Activated naive CD4-positive, alpha-beta T cell treated with Interleukin-2 at 50 U/mL for 16 hours (primary cell): ENCODE measurements around the gene ZDHHC12.

Source experiments
- DNase-seq: peaks from one replicate; pipeline ENCODE4 v3.0.0-alpha.2; 2020

Gene ZDHHC12

DNA sequence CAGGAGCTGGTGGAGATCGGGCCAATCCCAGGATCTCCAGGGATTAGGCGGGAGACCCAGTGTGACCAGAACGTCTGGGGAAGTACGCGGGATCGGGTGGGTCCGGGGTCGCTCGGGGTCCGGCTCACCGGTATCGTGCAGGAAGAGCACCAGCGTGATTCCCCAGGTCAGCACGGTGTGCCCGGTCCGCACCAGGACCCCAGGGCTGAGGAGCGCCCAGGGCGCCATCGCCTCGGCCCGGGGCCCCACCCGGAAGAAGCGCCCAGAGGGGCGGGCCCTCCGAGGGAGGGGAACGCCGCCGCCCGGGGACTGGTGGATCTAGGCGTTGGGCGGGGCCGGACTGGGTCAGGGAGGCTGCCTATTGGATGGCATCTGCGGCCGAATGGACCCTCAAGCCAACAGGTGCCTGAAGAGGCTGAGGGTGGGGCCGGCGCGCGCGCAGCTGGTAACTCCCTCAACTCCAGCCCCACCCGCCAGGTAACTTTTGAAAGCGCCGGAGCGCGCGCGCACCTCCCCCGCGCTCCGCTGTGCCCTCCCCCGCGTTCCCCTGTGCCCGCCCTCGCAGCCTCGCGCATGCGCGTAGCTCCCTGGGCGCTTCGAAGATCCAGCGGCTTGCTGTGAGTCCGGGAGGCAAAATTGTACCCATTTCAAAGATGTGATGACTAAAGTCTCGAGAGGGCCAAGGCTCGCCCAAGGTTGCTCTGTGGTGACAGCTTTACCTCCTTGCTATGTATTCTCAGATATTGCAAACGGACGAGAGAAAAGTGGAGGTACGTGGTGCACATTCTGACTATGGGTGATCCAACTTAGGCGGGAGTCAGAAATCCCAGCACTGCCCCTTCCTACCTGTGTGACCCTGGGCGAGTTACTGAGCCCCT is at the start of gene ZDHHC12:
Gene ZDHHC12, minus strand, starts transcription at position 262 of the 878 bp plus-strand sequence. Its CDS starts 34 bp downstream, at position 228.
- DNase-seq, result peak; percentile 99

GRCh38 chr9:128773049-128773448 is 49.1 kb upstream of the ZDHHC12 start:
- DNase-seq, result no peak

DNA sequence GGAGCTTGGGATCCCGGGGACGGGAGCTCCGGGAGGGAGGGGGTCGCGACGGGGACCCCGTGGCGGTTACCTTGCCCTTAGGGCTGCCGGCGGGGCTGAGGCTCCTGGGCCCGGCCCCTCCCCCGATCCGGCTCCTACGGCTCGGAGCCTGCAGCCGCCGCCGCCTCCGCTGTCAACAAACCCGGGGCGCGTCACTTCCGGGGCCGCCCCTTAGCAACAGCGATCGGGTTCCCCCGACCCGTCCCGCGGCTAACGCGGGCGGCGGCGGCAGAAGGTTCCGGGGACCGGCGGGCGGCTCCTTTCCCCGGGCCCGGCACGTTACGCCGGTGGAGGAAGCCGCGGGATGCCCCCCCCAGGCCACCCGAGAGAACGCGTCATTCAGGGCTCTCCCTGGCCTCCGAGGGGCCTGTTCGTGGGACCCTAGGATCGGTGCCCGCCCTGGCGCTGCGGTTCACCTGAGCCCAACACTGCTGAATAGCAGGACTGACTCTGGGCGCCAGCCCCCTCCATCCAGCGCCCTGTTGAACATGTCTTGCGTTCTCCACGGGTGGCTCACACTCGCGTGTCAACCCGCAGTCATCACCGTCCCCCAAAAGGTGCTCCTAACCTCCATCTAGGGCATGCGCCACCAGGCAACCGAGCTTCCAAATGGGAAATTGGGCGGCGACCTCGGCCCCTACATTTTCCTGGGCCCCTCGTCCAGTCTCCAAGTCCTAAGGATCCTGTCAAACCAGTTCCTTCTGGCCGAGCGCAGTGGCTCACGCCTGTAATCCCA is 48.0 kb upstream of the ZDHHC12 start, which contains the start of gene ZER1:
Gene ZER1, minus strand, starts transcription at position 183 of the 775 bp plus-strand sequence. CDS start 16,362 bp downstream, outside the sequence.
- peak; percentile 94 for DNase-seq

- DNase-seq, result peak; percentile 5
Measured at GRCh38 chr9:128771094-128771721, 47.3 kb upstream of the ZDHHC12 start.

DNA sequence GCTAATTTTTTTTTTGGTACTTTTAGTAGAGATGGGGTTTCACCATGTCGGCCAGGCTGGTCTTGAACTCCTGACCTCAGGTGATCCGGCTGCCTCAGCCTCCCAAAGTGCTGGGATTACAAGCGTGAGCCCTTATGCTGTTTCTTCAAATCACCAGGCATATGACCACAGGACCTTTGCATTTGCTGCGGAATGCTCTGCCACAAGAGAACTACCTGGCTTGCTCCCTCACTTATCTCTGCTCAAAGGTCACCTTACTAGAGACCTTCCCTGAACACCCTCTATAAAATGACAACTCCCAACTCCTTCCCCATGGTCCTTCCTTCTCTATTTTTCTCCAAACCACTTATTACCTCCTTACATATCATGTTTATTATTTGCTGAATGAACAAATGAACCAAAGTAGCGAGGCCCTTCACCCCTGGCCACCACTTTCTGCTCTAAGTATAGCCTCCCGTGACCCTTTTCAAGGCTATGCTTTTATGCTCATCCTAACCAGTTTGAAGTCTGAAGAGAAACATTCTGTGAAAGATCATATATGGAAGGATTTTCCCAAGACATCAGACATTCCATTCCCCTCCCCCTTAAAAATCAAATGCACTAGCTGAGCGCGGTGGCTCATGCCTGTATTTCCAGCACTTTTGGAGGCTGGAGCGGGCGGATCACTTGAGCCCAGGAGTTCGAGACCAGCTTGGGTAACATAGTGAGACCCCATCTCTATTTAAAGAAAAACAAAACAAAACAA is 46.5 kb upstream of the ZDHHC12 start:
- no peak for DNase-seq

DNA sequence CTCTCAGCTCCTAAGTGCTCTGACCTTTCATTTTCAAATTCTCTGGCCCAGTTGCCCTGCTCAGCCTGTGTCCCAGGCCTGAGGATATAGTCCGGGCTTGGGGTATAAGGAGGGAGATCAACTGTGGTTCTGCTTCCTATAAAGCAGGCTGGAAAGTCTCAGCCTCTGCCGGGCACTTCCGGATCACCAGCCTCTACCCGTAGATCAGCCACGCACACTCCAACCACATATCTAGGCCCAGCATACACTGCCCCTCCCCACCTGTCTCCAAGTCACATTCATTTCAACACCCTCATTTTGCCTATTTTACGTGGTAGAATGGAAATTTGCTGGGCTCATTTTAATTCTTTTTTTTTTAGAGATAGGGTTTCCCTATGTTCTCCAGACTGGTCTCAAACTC is 44.7 kb upstream of the ZDHHC12 start:
- no peak for DNase-seq

DNA sequence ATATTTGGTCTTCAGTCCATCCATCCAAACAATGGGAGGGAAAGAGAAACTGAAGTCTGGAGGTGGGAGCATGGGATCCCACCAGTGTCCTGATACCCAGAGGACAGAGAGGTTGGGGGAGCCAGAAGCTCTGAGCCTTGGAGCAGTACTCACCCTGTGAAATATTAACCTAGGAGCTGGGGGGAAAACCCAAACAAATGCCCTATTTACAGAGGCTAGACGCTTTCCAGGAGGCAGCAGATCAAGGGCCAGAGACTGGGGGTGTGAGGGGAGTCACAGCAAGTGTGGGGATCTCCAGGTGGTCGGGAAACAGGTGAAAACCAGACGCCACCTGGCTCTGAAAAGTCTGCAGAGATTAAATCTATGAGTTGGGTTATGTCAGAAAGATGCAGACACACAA is 41.6 kb upstream of the ZDHHC12 start:
- no peak for DNase-seq

DNA sequence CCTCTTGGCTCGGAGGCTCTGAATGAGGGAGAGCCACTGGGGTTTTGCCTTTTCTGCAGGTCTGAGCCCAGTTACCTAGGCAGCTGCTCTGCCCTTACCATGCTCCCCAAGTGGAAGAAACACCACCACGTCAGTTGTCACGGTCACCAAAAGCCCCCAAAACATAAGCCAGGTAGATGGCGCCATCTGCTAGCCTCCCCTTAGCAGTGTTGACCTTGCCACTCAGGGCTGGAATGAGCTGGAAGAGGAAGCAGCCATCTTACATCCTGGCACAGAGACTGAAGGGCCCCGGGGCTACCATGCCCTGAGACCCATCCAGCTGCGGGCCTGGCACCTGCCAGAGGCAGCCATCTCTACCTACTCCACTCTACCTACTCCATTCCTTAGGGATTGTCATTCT is 40.4 kb upstream of the ZDHHC12 start:
- DNase-seq, result no peak

GRCh38 chr9:128762671-128763449 is 38.9 kb upstream of the ZDHHC12 start:
- DNase-seq, result no peak

DNA sequence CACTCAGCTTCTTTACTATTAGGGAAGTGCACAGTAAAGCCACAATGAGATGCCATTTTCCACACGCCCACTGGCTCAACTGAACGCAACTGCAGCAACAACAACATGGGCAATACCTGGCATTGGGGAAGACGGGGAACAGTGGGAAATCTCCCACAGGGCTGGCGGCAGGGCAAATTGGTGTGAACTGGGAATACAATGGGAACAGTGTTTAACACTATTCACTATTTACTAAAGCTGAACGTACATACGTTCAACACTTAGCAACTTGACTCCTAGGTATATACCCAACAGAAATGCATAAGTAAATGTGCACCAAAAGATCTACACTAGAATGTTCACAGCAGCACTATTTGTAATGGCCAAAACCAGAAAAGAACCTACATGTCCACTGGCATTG is 33.7 kb upstream of the ZDHHC12 start:
- no peak for DNase-seq

DNA sequence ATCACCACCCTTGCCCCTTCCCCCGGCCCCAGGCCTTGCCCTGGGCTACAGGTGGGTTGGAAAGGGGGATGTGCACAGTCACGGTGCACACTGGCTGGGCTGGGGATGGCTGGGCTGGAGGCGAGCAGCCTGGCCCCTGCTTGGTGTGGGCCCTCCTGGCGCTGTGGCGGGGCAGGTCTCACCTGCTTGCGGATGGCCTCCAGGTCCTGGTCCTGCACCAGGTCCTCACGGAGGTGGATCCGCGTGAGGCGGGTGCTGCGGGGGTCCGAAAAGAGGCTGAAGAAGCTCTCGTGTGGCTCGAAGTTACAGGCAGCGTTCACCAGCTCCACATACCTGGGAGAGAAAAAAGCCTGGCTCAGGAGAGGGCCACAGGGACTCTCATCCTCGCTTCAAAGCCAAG is 29.7 kb upstream of the ZDHHC12 start:
- DNase-seq, result no peak

GRCh38 chr9:128750926-128751595 is 27.1 kb upstream of the ZDHHC12 start:
- no peak for DNase-seq

- no peak for DNase-seq
Measured at GRCh38 chr9:128747241-128747640, 23.3 kb upstream of the ZDHHC12 start.

DNA sequence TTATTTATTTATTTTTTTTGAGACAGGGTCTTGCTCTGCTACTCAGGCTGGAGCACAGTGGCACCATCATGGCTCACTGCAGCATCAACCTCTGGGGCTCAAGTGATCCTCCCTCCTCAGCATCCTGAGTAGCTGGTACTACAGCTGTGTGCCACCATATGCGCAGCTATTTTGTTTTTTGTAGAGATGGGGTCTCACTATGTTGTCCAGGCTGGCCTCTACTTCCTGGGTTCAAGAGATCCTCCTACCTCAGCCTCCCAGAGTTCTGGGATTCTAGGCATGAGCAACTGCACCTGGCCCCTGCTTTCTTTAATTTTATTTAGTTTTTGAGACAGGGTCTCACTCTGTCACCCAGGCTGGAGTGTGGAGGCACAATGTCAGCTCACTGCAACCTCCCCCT is 19.5 kb upstream of the ZDHHC12 start:
- no peak for DNase-seq

DNA sequence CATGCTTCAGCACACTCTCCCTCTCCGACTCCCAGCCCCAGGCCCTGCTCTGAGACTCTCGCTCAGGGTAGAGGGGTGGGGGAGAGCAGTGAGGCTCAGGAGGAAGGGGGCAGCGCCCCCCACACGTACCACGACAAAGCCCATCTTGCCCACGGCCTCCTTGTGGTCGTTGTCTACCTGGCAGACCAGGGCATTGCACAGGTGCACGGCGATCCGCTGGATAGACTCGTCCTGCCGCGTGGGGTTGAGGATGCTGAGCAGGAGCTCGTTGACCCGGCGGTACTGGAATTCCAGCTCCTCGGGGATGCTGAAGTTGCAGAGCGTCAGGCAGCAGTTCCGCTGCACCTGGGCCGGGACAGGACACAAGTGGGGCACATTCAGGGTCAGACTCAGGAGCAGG is 18.5 kb upstream of the ZDHHC12 start:
- no peak for DNase-seq

DNA sequence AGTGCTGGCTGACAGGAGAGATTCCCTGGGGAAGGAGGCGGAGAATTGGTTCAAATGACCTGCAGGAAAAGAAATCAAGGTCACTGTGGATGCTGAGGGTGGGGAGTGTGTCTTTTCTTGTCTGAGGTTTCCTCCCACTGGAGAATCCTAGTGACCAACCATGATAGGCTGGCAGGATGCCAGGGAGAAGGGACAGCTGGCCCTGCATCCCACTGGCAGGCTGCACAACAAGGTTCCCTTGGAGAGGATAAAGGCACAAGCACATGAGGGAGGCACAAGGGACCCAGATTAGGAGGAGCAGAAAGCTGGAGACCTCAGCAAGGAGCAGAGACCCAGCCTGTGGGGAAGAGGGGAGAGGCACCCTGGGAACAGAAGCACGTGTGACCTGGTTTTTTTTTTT is 11.4 kb upstream of the ZDHHC12 start:
- no peak for DNase-seq

- DNase-seq, result no peak
Measured at GRCh38 chr9:128733256-128733655, 9.3 kb upstream of the ZDHHC12 start.

DNA sequence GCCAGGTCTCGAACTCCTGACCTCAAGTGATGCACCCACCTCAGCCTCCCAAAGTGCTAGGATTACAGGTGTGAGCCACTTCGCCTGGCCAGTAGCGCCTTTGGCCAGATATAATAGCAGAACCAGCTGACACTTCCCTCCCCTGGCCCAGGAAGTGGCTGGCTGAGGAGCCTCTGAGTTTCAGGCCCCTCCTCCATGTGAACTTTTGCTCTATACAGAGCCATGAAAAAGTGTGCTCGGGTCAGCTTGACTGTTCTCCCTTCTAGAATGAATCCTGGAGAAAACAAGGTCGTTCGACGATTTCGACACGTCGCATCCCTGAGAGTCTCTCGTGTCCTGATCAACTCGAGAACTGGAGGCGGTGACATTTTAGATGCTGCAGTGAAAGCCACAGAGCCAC is 8.6 kb upstream of the ZDHHC12 start:
- no peak for DNase-seq

GRCh38 chr9:128731691-128732090 is 7.8 kb upstream of the ZDHHC12 start:
- no peak for DNase-seq

- DNase-seq, result no peak
Measured at GRCh38 chr9:128731093-128731492, 7.2 kb upstream of the ZDHHC12 start.
